ENCODE measurements around the gene PDHB.

PDHB gene

DNA sequence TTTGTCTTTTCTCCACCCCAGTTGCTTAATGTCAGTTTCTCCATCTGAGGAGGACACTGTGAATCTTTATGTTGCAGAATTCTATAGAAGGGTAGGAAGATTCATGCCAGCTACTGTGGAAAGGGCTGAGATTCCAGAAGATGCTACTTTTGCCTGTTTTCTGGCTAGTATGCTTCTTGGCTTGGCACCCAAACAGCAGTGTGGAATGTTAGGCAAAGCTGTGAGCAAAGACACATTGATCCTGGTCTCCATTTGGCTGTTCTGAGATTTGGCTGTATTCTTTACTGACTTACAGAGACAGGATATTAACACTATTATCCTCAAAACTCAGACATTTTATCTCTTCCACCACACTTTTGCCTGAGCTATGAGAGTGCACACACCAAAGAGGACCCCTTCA is 39.3 kb downstream of the PDHB start:
- DNase-seq: no peak

DNA sequence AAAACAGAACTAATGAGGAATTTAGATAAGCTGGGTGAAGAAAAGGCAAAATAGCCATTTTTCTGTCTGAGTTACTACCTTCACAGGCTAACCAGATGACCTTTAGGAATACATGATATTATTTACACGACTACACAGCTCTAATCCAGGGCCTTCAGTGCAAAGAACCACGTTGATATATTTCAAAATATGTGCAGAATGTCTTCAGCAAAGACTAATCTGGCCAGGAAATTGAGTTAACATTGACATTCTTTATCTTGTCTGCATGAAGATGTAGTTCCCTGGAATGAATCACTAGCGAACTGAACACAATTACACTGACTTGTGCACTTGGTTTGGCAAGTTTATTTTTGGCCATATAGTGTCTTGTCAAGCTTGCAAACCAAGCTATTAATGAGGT is 41.5 kb downstream of the PDHB start:
- DNase-seq: no peak

DNA sequence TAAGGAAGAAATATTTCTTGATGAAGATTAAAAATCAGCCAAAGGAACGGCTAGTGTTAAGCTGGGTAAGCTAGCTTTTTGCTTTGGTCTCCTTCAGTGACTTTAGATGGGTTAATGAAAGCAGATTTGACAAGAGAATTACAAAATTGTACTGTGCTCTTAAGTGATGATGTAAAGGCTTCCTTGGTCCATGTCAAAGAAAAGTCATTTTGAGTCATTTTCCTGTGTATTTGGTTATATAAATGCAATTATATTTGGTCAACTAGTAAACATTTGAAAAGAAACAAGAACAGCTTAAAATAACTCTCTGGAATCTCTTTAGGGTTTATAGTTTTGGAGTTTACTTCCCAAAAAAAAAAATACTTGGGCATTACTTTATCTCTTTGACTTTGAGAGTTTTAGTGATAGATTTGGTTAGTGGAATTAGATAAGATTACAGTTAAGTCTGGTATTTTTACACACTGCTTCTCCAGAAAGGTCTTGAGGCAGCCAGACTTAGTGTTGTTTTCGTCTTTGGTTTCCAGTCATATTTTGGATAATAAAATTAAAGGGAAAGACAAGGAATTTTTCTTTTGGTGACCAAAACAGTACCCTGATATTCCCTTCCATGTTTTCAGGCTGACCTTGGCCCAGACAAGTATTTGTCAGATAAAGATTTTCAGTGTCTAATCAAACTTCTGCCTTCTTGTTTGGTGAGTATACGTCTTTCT is 42.3 kb downstream of the PDHB start:
- DNase-seq: no peak

DNA sequence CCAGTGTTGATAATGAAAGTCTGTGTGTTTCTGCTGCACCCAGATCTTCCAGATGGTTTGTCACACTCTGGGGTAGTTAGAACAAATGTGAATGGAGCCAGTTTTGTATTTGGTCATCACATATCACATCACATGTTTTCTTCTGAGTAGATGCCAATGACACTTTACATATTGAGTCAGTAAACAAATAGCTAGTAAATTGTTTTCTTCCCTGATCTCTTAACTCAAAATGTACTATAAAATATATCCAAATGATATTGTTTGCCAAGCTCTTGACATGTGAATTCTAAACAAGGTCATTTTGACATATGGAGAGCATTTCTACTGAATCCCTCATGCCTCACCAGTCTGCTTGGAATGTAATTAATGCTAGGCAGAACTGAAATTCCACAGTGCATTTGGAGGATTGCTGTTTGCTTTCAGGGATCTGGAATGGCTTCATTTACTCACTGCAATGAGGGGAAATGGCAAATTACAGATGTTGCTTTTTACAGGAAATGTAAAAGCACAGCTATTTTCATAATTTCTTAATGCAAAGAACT is 45.0 kb downstream of the PDHB start:
- DNase-seq: no peak

DNA sequence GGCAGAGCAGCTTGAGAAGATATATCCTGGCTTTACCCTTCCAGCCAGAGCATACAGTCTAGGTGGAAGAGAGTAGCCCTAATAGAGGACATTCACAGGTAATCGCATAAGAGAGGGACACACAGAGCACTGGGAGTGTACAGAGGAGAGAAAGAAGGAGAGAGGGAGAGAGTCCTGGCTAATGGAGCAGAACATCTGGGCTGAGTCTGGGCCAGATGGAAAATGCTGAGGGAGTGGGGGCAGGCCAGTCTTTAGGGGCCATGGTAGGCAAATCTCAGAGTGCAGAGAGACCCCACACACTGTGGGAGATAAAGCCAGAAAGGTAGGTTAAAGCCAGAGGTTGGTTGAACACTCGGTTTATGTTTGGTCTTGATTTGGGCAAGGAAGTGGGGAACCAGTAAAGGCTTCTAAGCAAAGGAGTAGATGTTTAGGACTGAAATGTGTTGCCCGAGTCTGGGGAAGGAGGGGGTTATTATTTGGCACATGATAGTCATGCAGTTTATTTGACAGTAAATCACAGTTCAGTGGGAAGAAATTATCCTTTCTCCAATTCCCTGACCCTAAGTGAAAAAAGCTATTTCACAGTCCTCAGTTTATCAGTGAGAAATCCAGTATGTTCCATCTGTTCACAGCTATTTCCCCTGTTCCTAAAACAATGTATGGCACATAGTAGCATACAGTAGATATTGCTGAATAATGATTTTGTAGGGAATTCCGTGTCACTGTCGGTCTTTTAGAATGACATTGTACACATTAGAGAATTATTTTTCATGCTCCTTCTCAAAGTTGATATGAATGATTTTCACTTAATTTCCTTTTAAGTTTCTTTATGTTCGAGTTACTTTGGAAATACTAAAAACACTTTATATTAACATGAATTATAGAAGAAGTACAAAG is 45.7 kb downstream of the PDHB start:
- no peak for DNase-seq

DNA sequence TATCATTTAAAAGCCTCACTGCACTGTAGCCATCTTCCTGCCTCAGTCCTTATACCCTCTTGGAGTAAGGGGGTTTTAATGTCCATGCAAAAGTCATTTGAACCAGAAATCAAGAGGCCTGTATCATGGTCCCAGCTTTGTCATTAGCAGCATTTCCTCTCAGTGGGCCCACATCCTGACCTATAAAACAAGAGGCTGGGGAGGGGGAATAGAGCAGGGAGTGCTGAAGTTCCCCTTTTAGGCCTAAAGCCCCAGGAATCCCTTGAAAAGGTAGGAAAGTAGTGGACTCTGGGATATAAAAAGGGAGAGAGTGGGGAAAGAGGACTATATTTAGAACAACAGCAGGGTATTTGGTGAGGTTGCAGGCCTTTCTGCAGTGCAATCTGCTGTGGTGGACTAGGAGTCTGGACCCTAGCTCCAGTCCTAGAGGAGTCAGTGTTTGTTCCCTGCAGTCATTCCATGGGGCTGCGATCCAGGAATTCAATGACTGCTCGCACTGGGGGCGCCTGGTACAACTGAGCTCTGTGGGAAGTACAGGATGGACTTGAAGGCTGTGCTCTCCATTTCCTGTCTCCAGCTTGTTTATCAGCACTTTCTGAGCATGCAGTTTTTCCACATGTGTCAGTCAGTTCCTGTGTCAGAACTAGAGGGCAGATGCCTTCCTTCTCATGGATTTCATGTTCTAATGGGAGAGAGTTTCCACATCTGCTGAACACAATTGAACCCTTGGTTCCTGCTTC is 46.8 kb downstream of the PDHB start:
- no peak for DNase-seq

DNA sequence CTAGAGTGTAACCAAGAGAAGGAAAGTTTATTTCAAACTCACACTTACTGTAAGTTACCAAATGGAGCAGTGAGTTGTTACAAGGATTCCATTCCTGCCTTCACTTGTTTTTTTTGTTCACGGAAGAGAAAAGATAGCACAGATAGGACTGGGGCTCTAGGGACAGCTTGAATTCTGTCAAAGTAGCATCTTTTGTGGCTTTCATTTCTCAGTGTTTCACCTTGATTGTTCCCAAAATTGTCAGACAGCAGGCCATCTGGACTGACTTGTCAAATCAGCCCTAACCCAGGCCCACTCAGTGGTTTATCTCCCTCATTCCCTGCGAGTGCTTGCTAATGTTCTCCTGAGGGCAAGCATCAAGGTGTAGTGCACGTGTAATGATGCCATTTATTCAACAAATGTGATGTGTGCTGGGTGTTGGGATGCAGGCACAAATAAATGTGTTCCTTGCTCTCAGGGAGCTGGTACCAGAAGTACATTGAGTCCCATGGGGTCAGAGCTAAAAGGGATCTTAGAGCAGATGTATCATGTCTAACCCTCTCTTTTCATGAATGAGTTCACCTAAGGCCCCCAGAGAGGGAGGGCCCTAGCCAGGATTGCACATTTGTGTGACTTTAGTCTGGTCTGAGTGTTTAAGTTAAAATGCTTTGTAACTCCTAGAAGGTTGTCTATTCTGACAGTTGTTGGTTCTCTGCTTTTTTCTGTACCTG is 49.1 kb downstream of the PDHB start:
- no peak for DNase-seq

DNA sequence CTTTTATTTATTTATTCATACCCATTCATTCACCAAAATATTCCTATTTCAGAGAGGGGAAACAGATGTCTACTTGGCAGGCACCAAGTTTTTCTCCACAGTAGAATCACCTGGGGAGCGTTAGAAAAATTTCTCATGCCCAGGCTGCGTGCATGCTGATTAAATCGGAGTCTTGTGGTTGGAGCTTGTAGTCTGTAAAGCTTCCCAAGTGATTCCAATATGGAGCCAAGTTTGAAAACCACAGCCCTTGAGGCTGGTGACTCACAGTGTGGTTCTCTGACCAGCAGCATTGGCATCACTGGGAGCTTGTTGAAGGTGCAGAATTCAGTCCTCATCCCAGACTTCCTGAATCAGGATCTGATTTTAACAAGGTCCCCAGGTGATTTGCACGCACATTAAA is 49.7 kb downstream of the PDHB start:
- DNase-seq: no peak

DNA sequence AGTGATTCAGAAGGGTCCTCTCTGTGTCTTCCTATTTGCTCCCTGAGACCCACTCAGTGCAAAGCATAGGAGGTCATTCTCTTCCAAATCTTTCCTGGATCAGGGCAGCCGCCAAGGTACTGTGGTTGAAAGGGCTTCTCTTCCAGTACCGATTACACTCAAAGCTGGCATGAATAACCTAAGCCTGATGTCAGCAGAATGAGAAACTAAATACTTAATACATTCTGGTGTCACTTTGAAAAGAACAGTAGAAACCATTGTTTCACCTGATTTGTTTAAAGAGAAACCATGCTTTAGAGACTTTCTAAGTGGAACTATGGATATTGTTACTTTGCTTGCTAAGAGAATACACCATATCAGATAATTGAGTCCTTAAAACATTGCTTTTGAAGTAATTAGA is 50.2 kb downstream of the PDHB start:
- DNase-seq: no peak

DNA sequence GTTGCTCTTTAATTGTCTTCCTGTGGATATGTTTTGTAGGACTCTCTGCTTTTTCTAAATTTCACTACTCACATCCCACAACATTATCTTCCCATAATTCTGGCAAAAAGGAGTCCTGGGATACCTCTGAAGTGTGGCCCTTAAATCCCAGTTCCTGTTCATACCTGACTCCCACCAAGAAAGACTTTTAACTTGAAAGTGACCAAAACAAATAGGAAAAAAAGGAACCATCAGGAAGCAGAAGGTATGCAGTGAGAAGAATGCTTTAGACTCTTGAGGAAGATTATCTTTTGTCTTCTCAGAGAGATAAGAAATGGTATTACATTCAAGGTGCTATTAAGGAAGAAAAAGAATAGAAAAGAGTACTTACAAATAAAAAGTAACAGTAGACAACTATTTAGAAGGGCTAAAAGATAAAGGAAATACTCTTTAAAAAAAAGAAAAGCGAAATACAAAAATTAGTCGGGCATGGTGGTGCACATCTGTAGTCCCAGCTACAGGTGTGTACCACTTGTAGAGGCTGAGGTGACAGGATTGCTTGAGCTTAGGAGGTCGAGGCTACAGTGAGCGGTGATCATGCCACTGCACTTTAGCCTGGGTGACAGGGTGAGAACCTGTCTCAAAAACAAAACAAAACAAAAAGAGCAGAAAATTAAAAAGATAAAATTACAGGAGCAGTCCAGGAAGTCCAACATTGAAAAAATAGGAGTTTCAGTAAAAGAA is 54.1 kb downstream of the PDHB start:
- DNase-seq: no peak

DNA sequence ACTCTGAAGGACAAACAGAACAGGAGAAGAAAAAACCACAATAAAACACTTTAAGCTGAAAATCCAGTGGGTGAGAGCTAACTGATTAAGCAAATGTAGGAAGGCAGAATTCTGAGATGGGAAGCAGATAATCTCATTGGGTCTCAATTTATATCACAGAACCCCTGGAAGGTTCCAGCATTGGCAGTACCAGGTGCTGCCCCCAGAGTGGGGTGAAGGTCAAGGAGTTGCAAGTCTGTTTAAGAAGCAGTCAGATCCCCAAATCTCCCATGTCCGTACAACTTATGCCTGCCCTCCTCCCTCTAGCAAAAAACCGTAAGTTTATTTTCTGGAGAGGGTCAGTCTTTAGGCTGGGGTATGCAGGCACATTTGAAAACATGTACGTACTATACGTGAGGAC is 55.9 kb downstream of the PDHB start:
- no peak for DNase-seq

Data from stimulated activated CD4-positive, alpha-beta T cell treated with anti-CD3 and anti-CD28 coated beads, Interleukin-2, amount 100 ng/mL, for 48 hours (primary cell).